ENCODE measurements around the gene SYMPK.

SYMPK gene

DNA sequence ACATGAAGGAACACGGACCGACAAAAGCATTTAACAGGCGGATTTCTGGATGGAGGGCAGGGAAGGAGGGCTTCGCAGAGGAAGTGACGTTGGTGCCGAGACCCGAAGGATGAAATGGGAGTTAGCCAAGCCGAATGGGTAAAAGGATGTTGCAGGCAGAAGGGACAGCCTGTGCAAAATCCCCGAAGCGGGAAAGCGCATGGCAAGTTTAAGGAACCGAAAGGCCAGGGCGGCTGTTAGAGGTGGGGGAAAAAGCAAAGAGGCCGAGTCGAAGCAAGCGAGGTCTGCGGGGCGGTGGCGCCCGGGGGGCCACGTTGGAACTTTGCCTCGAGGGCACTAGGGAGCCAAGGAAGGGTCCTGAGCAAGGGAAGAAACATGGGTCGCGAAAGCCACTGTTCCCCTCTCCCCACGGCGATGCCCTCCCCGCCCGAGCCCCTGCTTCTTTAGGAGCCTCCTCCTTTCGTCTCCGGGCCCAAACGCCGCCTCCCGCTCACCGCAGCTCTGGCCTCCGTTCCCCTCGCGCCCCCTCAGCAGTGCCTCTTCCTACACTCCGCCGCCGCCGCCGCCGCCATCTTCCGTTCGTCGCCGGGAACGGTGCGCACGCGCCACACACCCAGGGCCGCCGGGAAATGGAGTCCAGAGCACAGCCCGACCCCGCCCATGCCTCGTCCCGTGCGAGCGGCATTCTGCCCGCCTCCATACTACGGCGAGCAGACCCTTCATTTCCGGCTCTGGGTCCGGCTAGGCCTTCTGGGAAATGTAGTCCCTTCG lies at the start of gene SYMPK:
Gene SYMPK, minus strand, starts transcription at position 584 of the 771 bp plus-strand sequence. CDS start 8,652 bp downstream, outside the sequence.
- TF ChIP-seq, protein P1, sequence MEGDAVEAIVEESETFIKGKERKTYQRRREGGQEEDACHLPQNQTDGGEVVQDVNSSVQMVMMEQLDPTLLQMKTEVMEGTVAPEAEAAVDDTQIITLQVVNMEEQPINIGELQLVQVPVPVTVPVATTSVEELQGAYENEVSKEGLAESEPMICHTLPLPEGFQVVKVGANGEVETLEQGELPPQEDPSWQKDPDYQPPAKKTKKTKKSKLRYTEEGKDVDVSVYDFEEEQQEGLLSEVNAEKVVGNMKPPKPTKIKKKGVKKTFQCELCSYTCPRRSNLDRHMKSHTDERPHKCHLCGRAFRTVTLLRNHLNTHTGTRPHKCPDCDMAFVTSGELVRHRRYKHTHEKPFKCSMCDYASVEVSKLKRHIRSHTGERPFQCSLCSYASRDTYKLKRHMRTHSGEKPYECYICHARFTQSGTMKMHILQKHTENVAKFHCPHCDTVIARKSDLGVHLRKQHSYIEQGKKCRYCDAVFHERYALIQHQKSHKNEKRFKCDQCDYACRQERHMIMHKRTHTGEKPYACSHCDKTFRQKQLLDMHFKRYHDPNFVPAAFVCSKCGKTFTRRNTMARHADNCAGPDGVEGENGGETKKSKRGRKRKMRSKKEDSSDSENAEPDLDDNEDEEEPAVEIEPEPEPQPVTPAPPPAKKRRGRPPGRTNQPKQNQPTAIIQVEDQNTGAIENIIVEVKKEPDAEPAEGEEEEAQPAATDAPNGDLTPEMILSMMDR (IDR thresholded peaks at IDR 0.05; ENCODE audit: low read depth, low read length), result no peak
- H3K4me3 ChIP-seq (replicated peaks in 1 of 2; ENCODE audit: low read depth in 2 of 2, low read length in 2 of 2), result peak within 1 kb of the TSS; percentile 95 to 100
- DNase-seq (ENCODE audit: low read depth in 2 of 2), result peak; percentile 98 to 99

DNA sequence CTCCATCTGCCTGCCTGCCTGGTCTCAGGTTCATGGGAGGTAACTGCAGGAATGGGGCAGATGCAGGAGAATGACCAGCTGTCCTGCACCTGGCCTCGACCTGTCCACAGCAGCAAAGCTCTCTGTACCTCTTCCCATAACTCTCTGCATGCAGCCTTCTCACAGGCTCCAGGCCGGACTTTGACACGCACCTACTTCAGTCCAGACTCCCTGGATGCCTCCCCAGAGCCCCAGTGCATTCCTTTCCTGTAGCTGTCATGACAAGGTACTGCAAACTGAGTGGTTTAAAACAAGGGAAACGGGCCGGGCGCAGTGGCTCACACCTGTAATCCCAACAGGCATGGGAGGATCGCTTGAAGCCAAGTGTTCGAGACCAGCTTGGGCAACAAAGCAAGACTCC lies 48.3 kb upstream of the SYMPK start:
- TF ChIP-seq, protein P1 (IDR thresholded peaks at IDR 0.05; ENCODE audit: low read depth, low read length), result no peak
- no peak overlapping the region for H3K4me3 ChIP-seq (replicated peaks in 1 of 2; ENCODE audit: low read depth in 2 of 2, low read length in 2 of 2)
- no peak for DNase-seq (ENCODE audit: low read depth in 2 of 2)

DNA sequence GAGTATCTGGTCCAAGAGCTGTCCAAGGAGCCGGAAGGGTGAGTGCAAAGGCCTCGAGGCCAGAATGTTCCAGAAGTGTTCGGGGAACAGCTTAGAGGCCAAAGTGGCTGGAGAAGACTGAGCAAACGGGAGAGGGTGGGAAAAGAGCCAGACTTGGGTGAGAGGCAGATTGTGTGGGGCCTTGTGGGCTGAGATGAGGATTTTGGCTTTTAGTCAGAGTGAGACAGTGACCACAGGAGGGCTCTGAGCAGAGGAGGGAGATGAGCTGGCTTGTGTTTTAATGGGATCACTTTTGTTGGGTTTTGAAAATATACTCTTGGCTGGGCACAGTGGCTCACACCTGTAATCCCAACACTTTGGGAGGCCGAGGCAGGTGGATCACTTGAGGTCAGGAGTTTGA lies 46.0 kb upstream of the SYMPK start:
- H3K4me3 ChIP-seq (replicated peaks in 1 of 2; ENCODE audit: low read depth in 2 of 2, low read length in 2 of 2), result no peak overlapping the region
- peak in 1 of 2 donors; percentile 28 for DNase-seq (ENCODE audit: low read depth in 2 of 2)
- TF ChIP-seq, protein P1 (IDR thresholded peaks at IDR 0.05; ENCODE audit: low read depth, low read length), result no peak

DNA sequence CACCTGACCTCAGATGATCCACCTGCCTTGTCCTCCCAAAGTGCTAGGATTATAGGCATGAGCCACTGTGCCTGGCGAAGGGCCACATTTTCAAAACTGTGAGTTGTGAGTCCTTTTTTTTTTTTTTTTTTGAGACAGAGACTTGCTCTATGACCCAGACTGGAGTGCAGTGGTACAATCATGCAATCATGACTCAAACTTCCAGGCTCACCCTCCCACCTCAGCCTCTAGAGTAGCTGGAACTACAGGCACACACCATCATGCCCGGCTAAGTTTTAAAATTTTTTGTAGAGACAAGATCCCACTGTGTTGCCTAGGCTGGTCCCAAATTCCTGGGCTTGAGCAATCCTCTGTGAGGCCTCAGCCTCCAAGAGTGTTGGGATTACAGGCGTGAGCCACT lies 43.3 kb upstream of the SYMPK start:
- DNase-seq (ENCODE audit: low read depth in 2 of 2), result peak; percentile 42 to 79
- no peak overlapping the region for H3K4me3 ChIP-seq (replicated peaks in 1 of 2; ENCODE audit: low read depth in 2 of 2, low read length in 2 of 2)
- TF ChIP-seq, protein P1 (IDR thresholded peaks at IDR 0.05; ENCODE audit: low read depth, low read length), result no peak

DNA sequence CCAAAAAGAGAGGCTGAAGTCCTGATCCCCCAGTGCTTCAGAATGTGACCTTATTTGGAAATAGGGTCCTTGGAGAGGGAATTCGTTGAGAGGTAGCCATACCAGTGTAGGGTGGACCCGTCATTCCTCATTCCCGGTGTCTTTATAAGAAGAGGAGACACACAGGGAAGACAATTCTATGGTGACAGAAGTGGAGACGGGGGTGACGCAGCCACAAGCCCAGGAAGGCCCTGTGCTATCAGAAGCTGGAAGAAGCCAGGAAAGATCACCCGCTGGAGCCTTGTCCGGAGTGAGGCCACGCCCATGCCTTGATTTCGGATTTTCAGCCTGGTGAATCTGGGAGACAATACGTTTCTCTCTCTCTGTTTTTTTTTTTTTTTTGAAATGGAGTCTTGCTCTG lies 42.1 kb upstream of the SYMPK start:
- TF ChIP-seq, protein P1 (IDR thresholded peaks at IDR 0.05; ENCODE audit: low read depth, low read length), result no peak
- DNase-seq (ENCODE audit: low read depth in 2 of 2), result no peak
- no peak overlapping the region for H3K4me3 ChIP-seq (replicated peaks in 1 of 2; ENCODE audit: low read depth in 2 of 2, low read length in 2 of 2)

DNA sequence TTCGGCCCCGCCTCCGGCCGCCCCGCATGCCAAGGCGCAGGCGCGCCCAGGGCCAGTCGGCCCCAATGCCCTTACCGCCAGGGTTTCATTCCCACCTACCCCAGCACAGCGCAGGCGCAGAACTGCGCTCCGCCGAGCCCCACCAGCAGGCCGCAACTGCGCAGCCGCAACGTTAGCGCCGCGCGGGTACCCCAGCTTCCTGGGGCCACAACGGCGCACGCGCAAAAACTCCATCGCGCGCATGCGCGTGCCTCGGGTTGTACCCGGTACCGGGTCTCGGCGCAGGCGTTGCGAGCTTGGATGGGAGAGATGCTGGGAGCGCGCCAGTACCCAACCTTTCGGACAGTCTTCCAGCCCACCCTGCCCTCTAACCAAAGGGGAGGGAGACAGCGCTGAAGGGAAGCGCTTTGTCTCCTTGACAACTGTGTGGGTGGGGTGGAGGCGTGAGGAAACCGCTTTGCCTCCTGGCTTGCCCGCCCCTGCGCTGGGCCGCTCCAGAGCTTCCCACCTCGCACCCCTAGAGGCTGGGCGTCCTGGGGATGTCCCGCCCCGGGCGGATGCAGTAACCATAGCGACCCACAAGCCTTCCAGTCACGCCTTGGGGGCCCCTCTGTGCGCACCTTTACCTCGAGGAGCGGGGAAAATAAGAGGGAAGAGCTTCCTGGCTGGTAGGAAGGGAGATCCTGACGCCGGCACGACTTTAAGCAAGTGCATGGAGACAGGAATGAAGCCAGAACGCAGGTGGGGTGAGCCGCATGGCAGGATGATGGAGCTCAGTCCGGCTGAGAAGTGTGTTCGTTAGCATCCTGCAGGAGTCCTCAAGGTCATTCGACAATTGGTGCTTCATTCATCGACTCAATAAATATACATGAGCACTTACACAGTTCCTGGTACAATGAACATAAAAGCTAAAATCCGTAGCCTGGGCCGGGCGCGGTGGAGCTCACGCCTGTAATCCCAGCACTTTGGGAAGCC lies 40.0 kb upstream of the SYMPK start:
- DNase-seq (ENCODE audit: low read depth in 2 of 2), result peak; percentile 98
- H3K4me3 ChIP-seq (replicated peaks in 1 of 2; ENCODE audit: low read depth in 2 of 2, low read length in 2 of 2), result peak overlapping the region; percentile 80 to 82
- TF ChIP-seq, protein P1 (IDR thresholded peaks at IDR 0.05; ENCODE audit: low read depth, low read length), result no peak

Data from cardiac fibroblast (primary cell).